Chondrocyte (in vitro differentiated cells): ENCODE data around the gene MYO18B. TPM values are rescaled to one million over a fixed set of nuclear protein-coding genes. Genes with fewer than 3 reads are reported as not detected.
"Not testable (repeated sequence)": the region's sequence is repeated elsewhere in the genome, so short reads cannot be mapped to it uniquely, and the experiment has no call there.

Experiments used
- DNase-seq: peaks from one replicate; pipeline ENCODE4 v3.0.0; 2021; ENCODE audit warnings: mixed read lengths, low spot score
- H3K27ac Mint-ChIP-seq: one replicate; pipeline ENCODE4 v1.8.0; 2021; ENCODE audit warnings: mild to moderate bottlenecking, moderate library complexity, mixed read lengths; ENCODE audit not compliant: unreplicated experiment
- H3K27me3 Mint-ChIP-seq: 2 replicates; pipeline ENCODE4 v1.8.0; 2021; ENCODE audit warnings: low read depth, mixed read lengths
- H3K36me3 Mint-ChIP-seq: 2 replicates; pipeline ENCODE4 v1.8.0; 2021; ENCODE audit warnings: low read depth, mixed read lengths
- H3K4me1 Mint-ChIP-seq: 2 replicates; pipeline ENCODE4 v1.8.0; 2021; ENCODE audit warnings: low read depth, mild to moderate bottlenecking, mixed read lengths
- H3K4me3 Mint-ChIP-seq: one replicate; pipeline ENCODE4 v1.8.0; 2021; ENCODE audit warnings: mild to moderate bottlenecking, moderate library complexity, mixed read lengths; ENCODE audit not compliant: unreplicated experiment
- H3K9me3 Mint-ChIP-seq: 2 replicates; pipeline ENCODE4 v1.8.0; 2021; ENCODE audit warnings: low read depth, mixed read lengths
- total RNA-seq: library from RNA; stranded (reverse); gene quantifications from 3 replicates; pipeline ENCODE4 v1.2.1, GENCODE V29; 2021
- TF ChIP-seq, protein P1 (sequence below): fragments of 200-600 bp; sonication (generic); IDR thresholded peaks from 2 replicates; pipeline ENCODE4 v1.5.0; 2021; ENCODE audit warnings: antibody characterized with exemption, mild to moderate bottlenecking, moderate library complexity

Gene MYO18B
- total RNA-seq, 1 donor from 2014 or later: 0.20 TPM

DNA sequence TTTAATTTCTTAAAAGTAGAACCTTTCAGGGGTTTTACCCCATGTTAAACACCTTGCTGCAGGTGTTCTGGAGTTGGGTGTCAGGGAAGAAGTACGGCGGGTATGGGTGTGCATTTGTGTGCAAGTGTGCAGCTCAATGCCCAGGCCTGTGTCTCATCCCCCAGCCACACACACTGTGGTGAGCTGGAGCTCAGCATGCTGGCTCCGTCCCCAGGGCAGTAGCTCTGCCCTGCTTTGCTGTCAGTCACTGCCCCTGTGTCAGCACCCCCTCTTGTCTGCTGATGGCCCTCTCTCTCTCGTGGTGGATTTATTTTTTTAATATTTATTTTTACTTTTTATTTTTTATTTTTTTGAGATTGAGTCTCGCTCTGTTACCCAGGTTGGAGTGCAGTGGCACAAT lies 35.8 kb upstream of the MYO18B start:
- no peaks in the 10 kb centered on the region for H3K9me3 Mint-ChIP-seq
- H3K4me3 Mint-ChIP-seq: no peak overlapping the region
- no peak overlapping the region for H3K27ac Mint-ChIP-seq
- no peaks in the 10 kb centered on the region for H3K36me3 Mint-ChIP-seq
- no peaks in the 10 kb centered on the region for H3K27me3 Mint-ChIP-seq
- no peak for DNase-seq
- TF ChIP-seq, protein P1, sequence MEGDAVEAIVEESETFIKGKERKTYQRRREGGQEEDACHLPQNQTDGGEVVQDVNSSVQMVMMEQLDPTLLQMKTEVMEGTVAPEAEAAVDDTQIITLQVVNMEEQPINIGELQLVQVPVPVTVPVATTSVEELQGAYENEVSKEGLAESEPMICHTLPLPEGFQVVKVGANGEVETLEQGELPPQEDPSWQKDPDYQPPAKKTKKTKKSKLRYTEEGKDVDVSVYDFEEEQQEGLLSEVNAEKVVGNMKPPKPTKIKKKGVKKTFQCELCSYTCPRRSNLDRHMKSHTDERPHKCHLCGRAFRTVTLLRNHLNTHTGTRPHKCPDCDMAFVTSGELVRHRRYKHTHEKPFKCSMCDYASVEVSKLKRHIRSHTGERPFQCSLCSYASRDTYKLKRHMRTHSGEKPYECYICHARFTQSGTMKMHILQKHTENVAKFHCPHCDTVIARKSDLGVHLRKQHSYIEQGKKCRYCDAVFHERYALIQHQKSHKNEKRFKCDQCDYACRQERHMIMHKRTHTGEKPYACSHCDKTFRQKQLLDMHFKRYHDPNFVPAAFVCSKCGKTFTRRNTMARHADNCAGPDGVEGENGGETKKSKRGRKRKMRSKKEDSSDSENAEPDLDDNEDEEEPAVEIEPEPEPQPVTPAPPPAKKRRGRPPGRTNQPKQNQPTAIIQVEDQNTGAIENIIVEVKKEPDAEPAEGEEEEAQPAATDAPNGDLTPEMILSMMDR: no peak
- H3K4me1 Mint-ChIP-seq: peaks cover 9% of the 10 kb centered on the region

DNA sequence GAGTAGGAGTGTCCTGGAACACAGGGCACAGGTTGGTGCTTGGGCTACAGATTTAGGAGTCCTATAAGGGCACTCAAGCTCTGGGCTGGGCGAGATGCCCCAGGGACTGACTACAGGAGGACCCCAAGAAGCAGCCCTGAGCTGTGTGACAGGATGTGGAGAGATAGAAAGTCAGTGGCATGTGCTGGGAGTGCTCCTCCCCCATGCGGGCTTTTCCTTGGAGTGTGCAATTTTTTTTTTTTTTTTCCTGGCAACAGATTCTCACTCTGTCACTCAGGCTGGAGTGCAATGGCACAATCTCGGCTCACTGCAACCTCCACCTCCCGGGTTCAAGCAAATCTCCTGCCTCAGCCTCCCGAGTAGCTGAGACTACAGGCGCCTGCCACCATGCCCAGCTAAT lies 33.6 kb upstream of the MYO18B start:
- not testable (repeated sequence) for H3K4me3 Mint-ChIP-seq, H3K27me3 Mint-ChIP-seq, H3K9me3 Mint-ChIP-seq, H3K36me3 Mint-ChIP-seq, H3K4me1 Mint-ChIP-seq, H3K27ac Mint-ChIP-seq, DNase-seq

DNA sequence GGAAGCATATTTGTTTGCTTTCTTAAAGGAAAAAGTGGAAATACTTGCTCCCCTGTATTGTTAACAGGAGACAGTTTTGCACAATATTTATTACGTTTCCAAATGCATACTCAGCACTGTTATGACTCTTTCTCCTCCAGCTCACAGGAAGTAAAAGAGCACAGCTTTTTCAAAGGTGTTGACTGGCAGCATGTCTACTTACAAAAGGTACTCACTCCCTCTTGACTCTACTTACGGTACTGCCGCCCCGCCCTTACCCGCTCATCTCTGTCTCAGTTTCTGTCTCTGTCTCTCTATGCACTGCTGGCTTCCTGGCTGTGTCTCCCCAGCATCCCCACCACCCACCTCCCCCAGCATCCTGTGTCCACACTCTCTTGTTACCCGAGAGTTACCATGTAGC lies 32.2 kb upstream of the MYO18B start:
- peaks cover 1% of the 10 kb centered on the region for H3K36me3 Mint-ChIP-seq
- TF ChIP-seq, protein P1: no peak
- H3K9me3 Mint-ChIP-seq: no peaks in the 10 kb centered on the region
- H3K4me3 Mint-ChIP-seq: no peak overlapping the region
- no peak for DNase-seq
- H3K27me3 Mint-ChIP-seq: no peaks in the 10 kb centered on the region
- peaks cover 3% of the 10 kb centered on the region for H3K4me1 Mint-ChIP-seq
- H3K27ac Mint-ChIP-seq: no peak overlapping the region

DNA sequence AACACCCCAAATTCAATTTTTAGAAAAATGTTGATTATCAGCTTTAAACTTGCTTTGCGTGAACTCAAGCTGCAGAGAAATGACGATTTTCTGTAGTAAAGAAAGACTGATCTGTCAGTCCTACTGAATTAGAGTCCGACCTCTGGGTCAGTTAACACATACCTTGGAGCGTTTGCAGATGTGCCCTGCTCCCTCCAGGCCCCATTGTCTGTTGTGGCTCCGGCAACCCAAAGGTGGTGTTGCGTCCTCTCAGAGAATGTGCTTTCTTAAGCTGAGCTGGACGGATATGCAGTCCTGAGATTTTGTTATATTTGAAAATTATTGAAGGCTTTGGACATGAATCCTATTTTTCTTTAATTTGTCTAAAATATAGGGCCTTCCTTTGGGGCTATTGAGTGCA lies 31.5 kb upstream of the MYO18B start:
- no peaks in the 10 kb centered on the region for H3K9me3 Mint-ChIP-seq
- no peaks in the 10 kb centered on the region for H3K27me3 Mint-ChIP-seq
- H3K36me3 Mint-ChIP-seq: peaks cover 1% of the 10 kb centered on the region
- TF ChIP-seq, protein P1: no peak
- no peak overlapping the region for H3K27ac Mint-ChIP-seq
- no peak overlapping the region for H3K4me3 Mint-ChIP-seq
- DNase-seq: no peak
- no peaks in the 10 kb centered on the region for H3K4me1 Mint-ChIP-seq

DNA sequence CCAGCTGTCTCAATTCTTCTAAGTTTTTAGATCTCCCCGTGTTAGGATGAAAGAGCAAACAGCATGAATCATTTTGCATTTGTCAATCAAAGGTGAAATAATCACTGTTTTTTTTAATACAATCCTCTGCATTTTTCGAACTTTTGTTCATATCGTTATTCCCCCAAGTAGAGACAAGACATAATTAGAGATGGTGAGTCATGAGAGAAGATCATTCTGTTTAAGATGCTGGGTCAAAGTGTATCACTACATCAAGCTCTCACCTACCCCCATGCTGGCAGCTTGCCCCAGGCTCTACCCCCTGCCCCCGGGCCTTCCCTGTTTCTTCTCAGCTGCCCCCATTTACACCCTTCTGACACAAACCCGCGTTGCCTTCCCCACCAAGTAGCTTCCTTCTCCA lies 30.5 kb upstream of the MYO18B start:
- no peak overlapping the region for H3K27ac Mint-ChIP-seq
- TF ChIP-seq, protein P1: no peak
- H3K4me1 Mint-ChIP-seq: no peaks in the 10 kb centered on the region
- peaks cover 1% of the 10 kb centered on the region for H3K36me3 Mint-ChIP-seq
- H3K27me3 Mint-ChIP-seq: no peaks in the 10 kb centered on the region
- no peaks in the 10 kb centered on the region for H3K9me3 Mint-ChIP-seq
- no peak overlapping the region for H3K4me3 Mint-ChIP-seq
- no peak for DNase-seq

DNA sequence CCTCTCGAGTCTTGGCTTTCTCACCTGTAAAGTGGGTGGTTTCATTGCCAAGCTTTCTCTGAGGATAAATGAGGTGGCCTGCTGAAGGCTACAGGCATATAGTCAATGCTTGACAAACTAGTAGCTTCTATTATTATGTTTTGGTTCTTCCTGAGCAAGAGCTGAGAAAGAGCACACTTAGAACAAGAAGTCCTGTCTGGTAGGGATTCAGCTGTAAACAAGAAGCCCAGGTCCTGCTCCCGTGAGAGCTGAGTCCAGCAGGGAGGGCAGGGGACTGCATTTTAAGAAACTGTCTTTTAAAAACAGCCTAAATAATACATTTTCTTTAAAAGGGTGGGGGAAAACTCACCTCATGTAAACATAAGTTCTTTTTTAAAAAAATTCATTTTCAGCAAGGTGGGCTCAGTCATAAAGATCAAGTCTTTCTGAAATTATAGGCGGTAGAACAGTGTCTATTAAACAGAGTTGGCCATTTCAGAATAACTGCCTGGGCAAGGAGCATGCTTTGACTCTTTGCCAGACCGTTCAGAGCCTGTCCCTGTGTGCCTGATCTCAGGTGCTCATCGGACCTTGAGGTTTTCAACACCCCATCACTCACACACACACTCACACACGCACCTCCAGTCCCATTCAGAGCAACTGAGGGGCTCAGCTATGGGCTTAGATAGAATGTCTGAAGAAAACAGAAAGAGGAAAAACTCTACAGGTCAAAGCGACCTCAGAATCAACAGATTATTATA lies 29.2 kb upstream of the MYO18B start:
- Mint-ChIP-seq H3K27ac (no peak overlapping the region), H3K9me3 (no peaks in the 10 kb centered on the region), H3K4me3 (no peak overlapping the region), H3K36me3 (peaks cover 1% of the 10 kb centered on the region), H3K4me1 (peaks cover 2% of the 10 kb centered on the region), H3K27me3 (no peaks in the 10 kb centered on the region)
- no peak for DNase-seq
- TF ChIP-seq, protein P1: no peak
